ENCODE results near the gene SUCLA2. TPM values are rescaled to one million over a fixed set of nuclear protein-coding genes. Genes with fewer than 3 reads are reported as not detected.

Gene SUCLA2
- total RNA-seq, 1 experiment from 2014 or later: 53.9 TPM

DNA sequence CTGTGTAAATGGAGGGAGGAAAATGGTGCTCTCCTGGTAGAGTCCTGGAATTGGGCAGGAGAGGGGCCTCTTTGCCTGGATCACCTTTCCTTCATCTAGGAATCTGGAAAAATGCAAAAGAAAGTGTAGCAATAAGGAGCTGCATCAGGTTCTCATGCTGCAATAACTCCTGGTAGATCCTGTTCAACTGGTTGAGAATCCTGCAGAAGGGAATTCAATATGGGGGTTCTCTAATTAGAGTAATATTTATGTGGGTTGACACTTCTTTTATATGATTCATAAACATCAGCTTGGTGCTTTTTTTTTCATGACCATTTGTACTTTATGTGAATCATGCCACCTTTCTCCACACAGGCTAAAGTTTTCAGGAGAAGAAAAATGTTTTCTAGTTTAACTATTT, 27.0 kb upstream of the SUCLA2 start:
- no peak overlapping the region for H4K8ac ChIP-seq (replicated peaks; ENCODE audit: insufficient read length, low read depth, low read length)
- TF ChIP-seq, protein P1, sequence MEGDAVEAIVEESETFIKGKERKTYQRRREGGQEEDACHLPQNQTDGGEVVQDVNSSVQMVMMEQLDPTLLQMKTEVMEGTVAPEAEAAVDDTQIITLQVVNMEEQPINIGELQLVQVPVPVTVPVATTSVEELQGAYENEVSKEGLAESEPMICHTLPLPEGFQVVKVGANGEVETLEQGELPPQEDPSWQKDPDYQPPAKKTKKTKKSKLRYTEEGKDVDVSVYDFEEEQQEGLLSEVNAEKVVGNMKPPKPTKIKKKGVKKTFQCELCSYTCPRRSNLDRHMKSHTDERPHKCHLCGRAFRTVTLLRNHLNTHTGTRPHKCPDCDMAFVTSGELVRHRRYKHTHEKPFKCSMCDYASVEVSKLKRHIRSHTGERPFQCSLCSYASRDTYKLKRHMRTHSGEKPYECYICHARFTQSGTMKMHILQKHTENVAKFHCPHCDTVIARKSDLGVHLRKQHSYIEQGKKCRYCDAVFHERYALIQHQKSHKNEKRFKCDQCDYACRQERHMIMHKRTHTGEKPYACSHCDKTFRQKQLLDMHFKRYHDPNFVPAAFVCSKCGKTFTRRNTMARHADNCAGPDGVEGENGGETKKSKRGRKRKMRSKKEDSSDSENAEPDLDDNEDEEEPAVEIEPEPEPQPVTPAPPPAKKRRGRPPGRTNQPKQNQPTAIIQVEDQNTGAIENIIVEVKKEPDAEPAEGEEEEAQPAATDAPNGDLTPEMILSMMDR (conservative IDR thresholded peaks at IDR 0.05): no peak
- no peak overlapping the region for H4K5ac ChIP-seq (ENCODE audit: insufficient read length, low read depth, low read length)
- no peaks in the 10 kb centered on the region for H3K23me2 ChIP-seq (ENCODE audit: insufficient read length, low read depth, low read length, poor library complexity, severe bottlenecking)
- no peak overlapping the region for H3K18ac ChIP-seq (ENCODE audit: insufficient read length, low read depth, low read length)
- no peak overlapping the region for H3K14ac ChIP-seq (ENCODE audit: insufficient read depth, low read length)
- no peaks in the 10 kb centered on the region for H3K4me1 ChIP-seq (ENCODE audit: insufficient read depth, low read length)
- no peaks in the 10 kb centered on the region for H3K27me3 ChIP-seq (ENCODE audit: insufficient read depth, low read length)
- H2BK12ac ChIP-seq (ENCODE audit: insufficient read length, low read depth, low read length): no peak overlapping the region
- H2AFZ ChIP-seq (ENCODE audit: low read length): no peak overlapping the region
- no peaks in the 10 kb centered on the region for H3K79me2 ChIP-seq (ENCODE audit: insufficient read depth, low read length)
- peaks cover 24% of the 10 kb centered on the region for H3K9me3 ChIP-seq (ENCODE audit: control insufficient read depth, low read depth, low read length)
- no peak overlapping the region for H3K4ac ChIP-seq (ENCODE audit: low read depth, low read length)
- no peak overlapping the region for H2BK120ac ChIP-seq (ENCODE audit: low read depth, low read length, poor library complexity, severe bottlenecking)
- H3K27me3 Mint-ChIP-seq (ENCODE audit: low read depth): peaks cover 2% of the 10 kb centered on the region; the same call in 1 of the 2 replicates
- no peak overlapping the region for H2BK20ac ChIP-seq (ENCODE audit: low read depth, low read length, poor library complexity, severe bottlenecking)
- peaks cover 29 to 38% of the 10 kb centered on the region in 2 experiments for H3K9me3 Mint-ChIP-seq
- no peak overlapping the region for H2BK15ac ChIP-seq (ENCODE audit: low read depth, low read length)
- H3K56ac ChIP-seq (ENCODE audit: insufficient read length, low read depth, low read length): no peak overlapping the region
- no peaks in the 10 kb centered on the region for H3K4me1 Mint-ChIP-seq
- H3K36me3 Mint-ChIP-seq (ENCODE audit: insufficient read depth in 1 of 3, low read depth in 3 of 3): peaks cover 26 to 38% (median 32%) of the 10 kb centered on the region in 3 experiments
- no peak overlapping the region for H2AK5ac ChIP-seq (ENCODE audit: insufficient read length, low read length)
- no peak overlapping the region for H3T11ph ChIP-seq (ENCODE audit: low read length)
- H3K27ac ChIP-seq (ENCODE audit: insufficient read length, low read depth, low read length): no peak overlapping the region
- no peak overlapping the region for H2BK5ac ChIP-seq (ENCODE audit: insufficient read length, low read length)
- H4K91ac ChIP-seq (ENCODE audit: insufficient read length, low read depth, low read length): no peak overlapping the region
- H3K23ac ChIP-seq (ENCODE audit: insufficient read length, low read depth, low read length): no peak overlapping the region
- H3K9ac ChIP-seq (ENCODE audit: extremely low read depth, insufficient read length, low read length): no peak overlapping the region
- H3K4me3 Mint-ChIP-seq: no peak overlapping the region
- H4K20me1 ChIP-seq (ENCODE audit: control insufficient read depth, insufficient read depth, insufficient read length): no peaks in the 10 kb centered on the region
- no peaks in the 10 kb centered on the region for H3K79me1 ChIP-seq (ENCODE audit: insufficient read depth, low read depth, low read length, poor library complexity, severe bottlenecking)
- H3K4me2 ChIP-seq (ENCODE audit: insufficient read depth, insufficient read length, low read length): no peak overlapping the region
- no peak for DNase-seq
- H3K27ac Mint-ChIP-seq: no peak overlapping the region

All from H9 (cell line).